ENCODE data around the gene TPRA1. TPM values are rescaled to one million over a fixed set of nuclear protein-coding genes. Genes with fewer than 3 reads are reported as not detected.

Gene TPRA1
- total RNA-seq, 2 experiments from 2014 or later = 7.5 to 7.8 TPM

DNA sequence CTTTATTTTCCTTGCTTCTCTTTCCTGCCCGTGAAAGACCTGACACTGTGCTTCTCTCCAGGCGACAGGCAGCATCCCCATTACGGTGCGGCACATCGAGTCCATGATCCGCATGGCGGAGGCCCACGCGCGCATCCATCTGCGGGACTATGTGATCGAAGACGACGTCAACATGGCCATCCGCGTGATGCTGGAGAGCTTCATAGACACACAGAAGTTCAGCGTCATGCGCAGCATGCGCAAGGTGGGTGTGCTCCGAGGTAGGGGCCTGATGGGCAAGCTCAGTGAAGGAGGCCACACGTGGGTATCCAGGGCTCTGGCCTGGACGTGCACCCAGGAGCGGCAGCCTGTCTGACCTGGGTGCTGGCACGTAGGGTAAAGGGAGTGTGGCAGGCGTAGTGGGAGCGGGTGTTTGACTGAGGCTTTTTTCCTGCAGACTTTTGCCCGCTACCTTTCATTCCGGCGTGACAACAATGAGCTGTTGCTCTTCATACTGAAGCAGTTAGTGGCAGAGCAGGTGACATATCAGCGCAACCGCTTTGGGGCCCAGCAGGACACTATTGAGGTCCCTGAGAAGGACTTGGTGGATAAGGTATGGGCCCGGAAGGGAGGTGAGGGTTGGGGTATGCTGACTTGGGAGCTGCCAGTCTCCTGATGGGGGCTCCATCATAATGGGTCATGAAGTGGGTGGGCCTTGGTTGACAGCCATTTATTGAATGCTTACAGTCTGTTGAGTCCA is 30.3 kb upstream of the TPRA1 start:
- intact Hi-C loops (cut with DNase I, micrococcal nuclease) = no loop called here
- Mint-ChIP-seq H3K36me3 (ENCODE audit: low read depth) (peaks cover 47% of the 10 kb centered on the region), H3K27ac (no peak overlapping the region), H3K9me3 (no peaks in the 10 kb centered on the region), H3K4me1 (ENCODE audit: low read depth) (no peaks in the 10 kb centered on the region), H3K27me3 (no peaks in the 10 kb centered on the region), H3K4me3 (no peak overlapping the region)
- TF ChIP-seq, protein P1, sequence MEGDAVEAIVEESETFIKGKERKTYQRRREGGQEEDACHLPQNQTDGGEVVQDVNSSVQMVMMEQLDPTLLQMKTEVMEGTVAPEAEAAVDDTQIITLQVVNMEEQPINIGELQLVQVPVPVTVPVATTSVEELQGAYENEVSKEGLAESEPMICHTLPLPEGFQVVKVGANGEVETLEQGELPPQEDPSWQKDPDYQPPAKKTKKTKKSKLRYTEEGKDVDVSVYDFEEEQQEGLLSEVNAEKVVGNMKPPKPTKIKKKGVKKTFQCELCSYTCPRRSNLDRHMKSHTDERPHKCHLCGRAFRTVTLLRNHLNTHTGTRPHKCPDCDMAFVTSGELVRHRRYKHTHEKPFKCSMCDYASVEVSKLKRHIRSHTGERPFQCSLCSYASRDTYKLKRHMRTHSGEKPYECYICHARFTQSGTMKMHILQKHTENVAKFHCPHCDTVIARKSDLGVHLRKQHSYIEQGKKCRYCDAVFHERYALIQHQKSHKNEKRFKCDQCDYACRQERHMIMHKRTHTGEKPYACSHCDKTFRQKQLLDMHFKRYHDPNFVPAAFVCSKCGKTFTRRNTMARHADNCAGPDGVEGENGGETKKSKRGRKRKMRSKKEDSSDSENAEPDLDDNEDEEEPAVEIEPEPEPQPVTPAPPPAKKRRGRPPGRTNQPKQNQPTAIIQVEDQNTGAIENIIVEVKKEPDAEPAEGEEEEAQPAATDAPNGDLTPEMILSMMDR (IDR thresholded peaks at IDR 0.05) = no peak
- no peaks in the 10 kb centered on the region for H3K27me3 ChIP-seq (ENCODE audit: control insufficient read depth in 1 of 2, insufficient read depth in 2 of 2, low read length in 2 of 2)
- ChIA-PET POLR2A (no interaction called here), CTCF (no interaction called here)
- no peak overlapping the region for H3K4me3 ChIP-seq (ENCODE audit: low read length)
- no peaks in the 10 kb centered on the region for H3K9me3 ChIP-seq (ENCODE audit: control insufficient read depth in 1 of 2, insufficient read depth in 1 of 2, low read length in 2 of 2)
- peaks cover 19% of the 10 kb centered on the region for H3K36me3 ChIP-seq (ENCODE audit: insufficient read depth, low read length)
- H3K4me1 ChIP-seq (ENCODE audit: insufficient read depth, low read length) = no peaks in the 10 kb centered on the region
- DNase-seq = no peak
- no peak overlapping the region for H3K27ac ChIP-seq (ENCODE audit: low read depth in 1 of 2, low read length in 2 of 2)
- ATAC-seq (ENCODE audit: poor library complexity) = no peak

DNA sequence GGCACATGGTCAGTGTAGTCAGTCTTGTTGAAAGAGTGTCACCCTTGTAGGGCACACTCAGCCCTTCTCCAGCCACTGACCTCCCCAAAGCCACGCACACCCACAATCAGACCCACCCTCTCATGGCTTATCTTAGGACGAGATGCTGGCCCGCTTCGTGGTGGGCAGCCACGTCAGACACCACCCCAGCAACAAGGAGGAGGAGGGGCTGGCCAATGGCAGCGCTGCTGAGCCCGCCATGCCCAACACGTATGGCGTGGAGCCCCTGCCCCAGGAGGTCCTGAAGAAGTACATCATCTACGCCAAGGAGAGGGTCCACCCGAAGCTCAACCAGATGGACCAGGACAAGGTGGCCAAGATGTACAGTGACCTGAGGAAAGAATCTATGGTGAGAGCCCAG is 28.4 kb upstream of the TPRA1 start:
- Histone ChIP-seq H3K4me1 (ENCODE audit: insufficient read depth, low read length) (no peaks in the 10 kb centered on the region), H3K36me3 (ENCODE audit: insufficient read depth, low read length) (peaks cover 23% of the 10 kb centered on the region), H3K27ac (ENCODE audit: low read depth in 1 of 2, low read length in 2 of 2) (no peak overlapping the region), H3K4me3 (ENCODE audit: low read length) (no peak overlapping the region), H3K9me3 (ENCODE audit: control insufficient read depth in 1 of 2, insufficient read depth in 1 of 2, low read length in 2 of 2) (no peaks in the 10 kb centered on the region), H3K27me3 (ENCODE audit: control insufficient read depth in 1 of 2, insufficient read depth in 2 of 2, low read length in 2 of 2) (no peaks in the 10 kb centered on the region)
- Mint-ChIP-seq H3K4me1 (ENCODE audit: low read depth) (no peaks in the 10 kb centered on the region), H3K27ac (no peak overlapping the region), H3K27me3 (no peaks in the 10 kb centered on the region), H3K36me3 (ENCODE audit: low read depth) (peaks cover 63% of the 10 kb centered on the region), H3K4me3 (no peak overlapping the region), H3K9me3 (no peaks in the 10 kb centered on the region)
- DNase-seq (no peak), ATAC-seq (ENCODE audit: poor library complexity) (no peak)
- intact Hi-C loops (cut with DNase I, micrococcal nuclease) = no loop called here
- POLR2A ChIA-PET = no interaction called here
- CTCF ChIA-PET = no interaction called here
- TF ChIP-seq, protein P1 (IDR thresholded peaks at IDR 0.05) = no peak

DNA sequence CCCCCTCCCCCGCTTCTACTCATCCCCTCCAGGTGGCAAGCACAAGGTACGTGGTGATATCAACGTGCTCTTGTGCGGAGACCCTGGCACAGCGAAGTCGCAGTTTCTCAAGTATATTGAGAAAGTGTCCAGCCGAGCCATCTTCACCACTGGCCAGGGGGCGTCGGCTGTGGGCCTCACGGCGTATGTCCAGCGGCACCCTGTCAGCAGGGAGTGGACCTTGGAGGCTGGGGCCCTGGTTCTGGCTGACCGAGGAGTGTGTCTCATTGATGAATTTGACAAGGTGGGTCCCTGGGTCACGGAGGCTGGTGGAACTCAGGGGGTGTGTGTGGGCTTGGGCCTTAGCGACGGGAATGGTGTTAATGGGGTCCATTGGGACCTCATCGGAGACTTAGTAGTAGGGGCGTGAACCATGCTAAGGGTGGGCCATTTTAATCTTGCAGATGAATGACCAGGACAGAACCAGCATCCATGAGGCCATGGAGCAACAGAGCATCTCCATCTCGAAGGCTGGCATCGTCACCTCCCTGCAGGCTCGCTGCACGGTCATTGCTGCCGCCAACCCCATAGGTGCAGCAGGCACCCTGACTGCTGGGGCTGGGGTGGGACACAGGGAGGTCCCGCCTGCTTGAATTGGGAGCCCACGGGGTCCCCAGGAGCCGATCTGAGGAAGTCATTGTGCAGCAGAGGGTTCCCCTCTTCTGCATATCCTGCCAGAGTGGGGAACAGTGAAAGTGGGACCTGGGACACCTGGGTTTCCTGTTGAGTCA is 26.5 kb upstream of the TPRA1 start:
- POLR2A ChIA-PET = no interaction called here

More for the DNA sequence above, 26.5 kb upstream of the TPRA1 start:
- H3K27me3 Mint-ChIP-seq = no peaks in the 10 kb centered on the region
- intact Hi-C loops (cut with DNase I, micrococcal nuclease) = no loop called here
- no peaks in the 10 kb centered on the region for H3K9me3 ChIP-seq (ENCODE audit: control insufficient read depth in 1 of 2, insufficient read depth in 1 of 2, low read length in 2 of 2)
- no peak overlapping the region for H3K27ac Mint-ChIP-seq
- DNase-seq (no peak), ATAC-seq (ENCODE audit: poor library complexity) (no peak)
- no peaks in the 10 kb centered on the region for H3K4me1 Mint-ChIP-seq (ENCODE audit: low read depth)
- H3K9me3 Mint-ChIP-seq = no peaks in the 10 kb centered on the region
- no peaks in the 10 kb centered on the region for H3K27me3 ChIP-seq (ENCODE audit: control insufficient read depth in 1 of 2, insufficient read depth in 2 of 2, low read length in 2 of 2)
- CTCF ChIA-PET = no interaction called here
- H3K36me3 Mint-ChIP-seq (ENCODE audit: low read depth) = peaks cover 68% of the 10 kb centered on the region
- no peak overlapping the region for H3K4me3 ChIP-seq (ENCODE audit: low read length)
- H3K4me1 ChIP-seq (ENCODE audit: insufficient read depth, low read length) = no peaks in the 10 kb centered on the region
- H3K27ac ChIP-seq (ENCODE audit: low read depth in 1 of 2, low read length in 2 of 2) = no peak overlapping the region
- TF ChIP-seq, protein P1 (IDR thresholded peaks at IDR 0.05) = no peak
- H3K36me3 ChIP-seq (ENCODE audit: insufficient read depth, low read length) = peaks cover 23% of the 10 kb centered on the region
- H3K4me3 Mint-ChIP-seq = no peak overlapping the region

Data from CD4-positive, alpha-beta T cell (primary cell).